Measurements from ENCODE around the gene GTSE1.

- no peak for TF ChIP-seq EZH2 (IDR thresholded peaks at IDR 0.05; ENCODE audit: low read length, missing control alignments)
- TF ChIP-seq, protein P1, sequence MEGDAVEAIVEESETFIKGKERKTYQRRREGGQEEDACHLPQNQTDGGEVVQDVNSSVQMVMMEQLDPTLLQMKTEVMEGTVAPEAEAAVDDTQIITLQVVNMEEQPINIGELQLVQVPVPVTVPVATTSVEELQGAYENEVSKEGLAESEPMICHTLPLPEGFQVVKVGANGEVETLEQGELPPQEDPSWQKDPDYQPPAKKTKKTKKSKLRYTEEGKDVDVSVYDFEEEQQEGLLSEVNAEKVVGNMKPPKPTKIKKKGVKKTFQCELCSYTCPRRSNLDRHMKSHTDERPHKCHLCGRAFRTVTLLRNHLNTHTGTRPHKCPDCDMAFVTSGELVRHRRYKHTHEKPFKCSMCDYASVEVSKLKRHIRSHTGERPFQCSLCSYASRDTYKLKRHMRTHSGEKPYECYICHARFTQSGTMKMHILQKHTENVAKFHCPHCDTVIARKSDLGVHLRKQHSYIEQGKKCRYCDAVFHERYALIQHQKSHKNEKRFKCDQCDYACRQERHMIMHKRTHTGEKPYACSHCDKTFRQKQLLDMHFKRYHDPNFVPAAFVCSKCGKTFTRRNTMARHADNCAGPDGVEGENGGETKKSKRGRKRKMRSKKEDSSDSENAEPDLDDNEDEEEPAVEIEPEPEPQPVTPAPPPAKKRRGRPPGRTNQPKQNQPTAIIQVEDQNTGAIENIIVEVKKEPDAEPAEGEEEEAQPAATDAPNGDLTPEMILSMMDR (conservative IDR thresholded peaks at IDR 0.05 in 1 of 2, IDR thresholded peaks at IDR 0.05 in 1 of 2; ENCODE audit: low read depth in 1 of 2, low read length in 2 of 2): no peak
Measured at GRCh38 chr22:46323162-46323561, 26.5 kb downstream of the GTSE1 start.

All from fibroblast of lung (primary cell).